Tibial artery (tissue), 4 donors: ENCODE measurements around the gene SLC25A6.
"Not testable (repeated sequence)": the region's sequence is repeated elsewhere in the genome, so short reads cannot be mapped to it uniquely, and the experiment has no call there.

ENCODE experiments used
- DNase-seq, 2 donors: peaks; one replicate each; pipeline ENCODE4 v3.0.0-alpha.2; 2019
- H3K27ac ChIP-seq, 2 donors: fragments of 200-600 bp; sonication (generic) in 1 of 2; 1 replicate in 1 of 2; 2 replicates in 1 of 2; pipeline ENCODE4 v1.5.1; 2018 to 2019; ENCODE audit warnings: mild to moderate bottlenecking in 1 of 2
- H3K27me3 ChIP-seq, 2 donors: fragments of 200-600 bp; sonication (generic) in 1 of 2; one replicate each; pipeline versions ENCODE4 v1.5.1 to v1.6.0; 2016 to 2019
- H3K36me3 ChIP-seq, 3 donors: fragments of 200-600 bp; sonication (generic) in 2 of 3; one replicate each; pipeline ENCODE4 v1.5.1; 2016 to 2019; ENCODE audit warnings: mild to moderate bottlenecking in 2 of 3
- H3K4me1 ChIP-seq, 4 donors: fragments of 200-600 bp; sonication (generic) in 2 of 4; 1 replicate in 3 of 4; 2 replicates in 1 of 4; pipeline ENCODE4 v1.5.1; 2016 to 2019
- H3K4me3 ChIP-seq, 2 donors: fragments of 200-600 bp; sonication (generic) in 1 of 2; 1 replicate in 1 of 2; 2 replicates in 1 of 2; pipeline ENCODE4 v1.5.1; 2018 to 2019; ENCODE audit warnings: mild to moderate bottlenecking in 2 of 2
- H3K9me3 ChIP-seq, 3 donors: fragments of 200-600 bp; sonication (generic) in 1 of 3; one replicate each; pipeline ENCODE4 v1.5.1; 2016 to 2019
- CTCF ChIP-seq, 2 experiments: fragments of 200-600 bp in 1 of 2; fragments of 450-650 bp in 1 of 2; IDR thresholded peaks; one replicate each; pipeline ENCODE4 v1.5.1; 2017 to 2019; ENCODE audit warnings: antibody characterized with exemption in 2 of 2, mild to moderate bottlenecking in 1 of 2, moderate library complexity in 1 of 2
- intact Hi-C: fragments of 100-400 bp; cut with DNase I; formaldehyde crosslinking; loops from one replicate; pipeline ENCODE4 v1.15.0; 2023; ENCODE audit warnings: low total_unique reads

SLC25A6 gene

GRCh38 chrX:1368385-1368698, 23.6 kb downstream of the SLC25A6 start:
- TF ChIP-seq CTCF (IDR thresholded peaks at IDR 0.05), result no peak
- intact Hi-C loops, result no loop called here

GRCh38 chrX:1366363-1366762, 25.6 kb downstream of the SLC25A6 start:
- intact Hi-C loops, H3K4me3 ChIP-seq, H3K4me1 ChIP-seq, DNase-seq, H3K27me3 ChIP-seq, H3K27ac ChIP-seq, H3K9me3 ChIP-seq: not testable (repeated sequence)
- peaks cover 3 to 37% (median 14%) of the 10 kb centered on the region in 3 donors for H3K36me3 ChIP-seq

More at GRCh38 chrX:1368385-1368698, 23.6 kb downstream of the SLC25A6 start:
- Histone ChIP-seq H3K4me1 (no peaks in the 10 kb centered on the region), H3K27ac (no peak overlapping the region), H3K36me3 (peaks cover 0 to 21% (median 11%) of the 10 kb centered on the region in 3 donors), H3K4me3 (no peak overlapping the region), H3K27me3 (no peaks in the 10 kb centered on the region), H3K9me3 (no peaks in the 10 kb centered on the region)
- DNase-seq, result no peak

GRCh38 chrX:1361910-1362309, 30.0 kb downstream of the SLC25A6 start:
- Histone ChIP-seq H3K9me3 (peaks cover 0 to 10% (median 6%) of the 10 kb centered on the region in 3 donors), H3K36me3 (peaks cover 21 to 60% (median 36%) of the 10 kb centered on the region in 3 donors), H3K4me3 (no peak overlapping the region), H3K27me3 (no peaks in the 10 kb centered on the region), H3K4me1 (no peaks in the 10 kb centered on the region), H3K27ac (no peak overlapping the region)
- intact Hi-C loops, result no loop called here
- no peak for DNase-seq
- TF ChIP-seq CTCF (IDR thresholded peaks at IDR 0.05), result no peak

GRCh38 chrX:1361275-1361674, 30.6 kb downstream of the SLC25A6 start:
- TF ChIP-seq CTCF (IDR thresholded peaks at IDR 0.05), result no peak
- no peaks in the 10 kb centered on the region for H3K27me3 ChIP-seq
- no peak for DNase-seq
- H3K4me3 ChIP-seq, result no peak overlapping the region
- peaks cover 0 to 10% (median 6%) of the 10 kb centered on the region in 3 donors for H3K9me3 ChIP-seq
- peaks cover 21 to 60% (median 36%) of the 10 kb centered on the region in 3 donors for H3K36me3 ChIP-seq
- no peaks in the 10 kb centered on the region for H3K4me1 ChIP-seq
- H3K27ac ChIP-seq, result no peak overlapping the region
- intact Hi-C loops, result no loop called here

- peaks cover 21 to 60% (median 36%) of the 10 kb centered on the region in 3 donors for H3K36me3 ChIP-seq
- TF ChIP-seq CTCF (IDR thresholded peaks at IDR 0.05), result no peak
- no peak for DNase-seq
Observed at GRCh38 chrX:1360171-1360570, 31.7 kb downstream of the SLC25A6 start.

GRCh38 chrX:1359477-1359873, 32.4 kb downstream of the SLC25A6 start:
- Histone ChIP-seq H3K27me3 (no peaks in the 10 kb centered on the region), H3K9me3 (peaks cover 0 to 10% (median 6%) of the 10 kb centered on the region in 3 donors), H3K36me3 (peaks cover 21 to 55% (median 36%) of the 10 kb centered on the region in 3 donors), H3K27ac (no peak overlapping the region), H3K4me3 (no peak overlapping the region), H3K4me1 (no peaks in the 10 kb centered on the region)
- intact Hi-C loops, result no loop called here
- no peak for DNase-seq
- TF ChIP-seq CTCF (IDR thresholded peaks at IDR 0.05), result no peak

More at GRCh38 chrX:1360171-1360570, 31.7 kb downstream of the SLC25A6 start:
- H3K27ac ChIP-seq, result no peak overlapping the region
- H3K9me3 ChIP-seq, result peaks cover 0 to 10% (median 6%) of the 10 kb centered on the region in 3 donors
- no peak overlapping the region for H3K4me3 ChIP-seq
- no peaks in the 10 kb centered on the region for H3K27me3 ChIP-seq
- H3K4me1 ChIP-seq, result no peaks in the 10 kb centered on the region
- intact Hi-C loops, result no loop called here
